ENCODE results near the gene INAFM2.

The INAFM2 gene

DNA sequence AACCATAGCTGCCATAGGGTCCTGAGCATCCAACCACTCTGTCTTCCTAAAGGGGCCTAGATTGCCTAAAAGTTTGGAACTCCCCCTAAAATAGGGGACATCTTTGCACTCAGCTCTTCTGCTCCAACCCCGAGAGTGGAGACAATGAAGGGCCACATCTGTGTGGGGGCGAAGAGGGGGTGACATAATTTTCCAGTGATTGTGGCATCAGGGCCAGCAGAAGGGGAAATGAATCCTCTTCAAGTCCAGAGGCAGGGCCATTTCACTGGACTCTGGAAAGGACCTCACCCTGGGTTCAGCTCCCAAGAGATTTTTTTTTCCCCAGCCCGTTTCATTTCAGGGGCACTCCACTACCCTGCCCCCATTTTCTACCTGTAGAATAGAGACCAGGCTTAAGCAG is 36.0 kb upstream of the INAFM2 start:
- H3K9ac ChIP-seq (ENCODE audit: low read length in 5 of 5): no peak overlapping the region
- peaks cover 2 to 38% (median 18%) of the 10 kb centered on the region in 5 donors for H3K4me1 ChIP-seq (ENCODE audit: control insufficient read depth in 5 of 5, insufficient read depth in 5 of 5, low read length in 5 of 5)
- no peak overlapping the region for H3K27ac ChIP-seq (ENCODE audit: low read depth, low read length)
- peaks cover 11 to 32% (median 24%) of the 10 kb centered on the region in 5 donors for H3K27me3 ChIP-seq (ENCODE audit: control insufficient read depth in 5 of 5, insufficient read depth in 4 of 5, low read length in 5 of 5)
- H3K4me3 ChIP-seq (ENCODE audit: low read depth in 1 of 5, low read length in 5 of 5): no peak overlapping the region
- no peaks in the 10 kb centered on the region for H3K9me3 ChIP-seq (ENCODE audit: control insufficient read depth in 5 of 5, low read length in 5 of 5)
- peaks cover 0 to 31% (median 2%) of the 10 kb centered on the region in 5 donors for H3K36me3 ChIP-seq (ENCODE audit: control insufficient read depth in 5 of 5, insufficient read depth in 5 of 5, low read length in 5 of 5)

DNA sequence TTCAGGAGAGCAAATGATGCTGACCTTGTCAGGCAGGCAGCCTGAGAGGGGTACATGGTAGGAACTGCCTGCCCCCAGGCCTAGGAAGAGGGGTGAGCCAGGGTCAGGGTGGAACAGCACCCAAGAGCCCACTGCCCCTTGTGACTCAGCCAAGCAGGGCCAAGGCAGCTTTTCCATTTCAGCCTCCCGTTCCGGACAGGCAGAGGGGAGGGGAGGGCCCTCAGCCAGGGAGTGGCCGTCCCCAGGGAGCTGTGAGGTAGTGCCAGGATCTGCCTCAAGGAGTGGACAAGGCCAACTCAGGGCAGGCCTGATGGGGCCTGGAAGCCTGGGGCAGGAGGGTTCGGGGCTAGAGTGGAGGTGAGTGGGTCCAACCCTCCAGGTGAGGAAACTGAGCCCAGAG is 35.5 kb upstream of the INAFM2 start:
- Histone ChIP-seq H3K9me3 (ENCODE audit: control insufficient read depth in 5 of 5, low read length in 5 of 5) (no peaks in the 10 kb centered on the region), H3K9ac (ENCODE audit: low read length in 5 of 5) (no peak overlapping the region), H3K4me1 (ENCODE audit: control insufficient read depth in 5 of 5, insufficient read depth in 5 of 5, low read length in 5 of 5) (peaks cover 2 to 34% (median 13%) of the 10 kb centered on the region in 5 donors), H3K4me3 (ENCODE audit: low read depth in 1 of 5, low read length in 5 of 5) (no peak overlapping the region), H3K36me3 (ENCODE audit: control insufficient read depth in 5 of 5, insufficient read depth in 5 of 5, low read length in 5 of 5) (peaks cover 0 to 32% (median 2%) of the 10 kb centered on the region in 5 donors), H3K27me3 (ENCODE audit: control insufficient read depth in 5 of 5, insufficient read depth in 4 of 5, low read length in 5 of 5) (peaks cover 9 to 29% (median 19%) of the 10 kb centered on the region in 5 donors), H3K27ac (ENCODE audit: low read depth, low read length) (no peak overlapping the region)

DNA sequence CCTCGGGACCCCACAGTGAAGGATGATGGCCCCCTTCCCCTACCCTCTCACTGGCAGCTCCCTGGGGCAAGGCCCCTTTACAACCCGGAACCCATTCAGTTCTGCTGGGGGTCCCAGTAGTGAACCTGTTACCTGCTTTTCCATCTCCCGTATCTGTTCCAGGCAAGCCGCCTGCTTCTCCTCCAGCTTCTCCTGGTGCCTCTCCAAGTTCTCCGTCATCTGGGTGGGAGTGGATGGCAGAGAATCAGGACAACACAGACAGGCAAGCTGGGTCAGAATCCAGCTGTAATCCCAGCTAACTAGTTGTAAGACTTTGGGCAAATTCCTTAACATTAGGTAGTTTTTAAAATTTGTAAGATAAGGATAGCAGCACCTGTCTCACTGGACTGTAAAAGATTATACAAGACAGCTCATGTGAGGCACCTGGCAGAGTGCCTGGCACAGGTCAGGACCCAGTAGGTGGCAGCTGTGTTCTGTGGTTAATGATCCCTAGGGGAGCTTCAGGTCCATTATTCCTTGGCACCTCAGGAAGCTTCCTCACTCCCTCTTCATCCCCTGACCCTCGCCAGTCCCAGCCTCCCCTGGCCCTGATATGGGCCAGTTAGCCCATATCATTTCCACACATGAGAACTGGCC is 34.2 kb upstream of the INAFM2 start:
- H3K9ac ChIP-seq (ENCODE audit: low read length in 5 of 5): no peak overlapping the region
- no peaks in the 10 kb centered on the region for H3K9me3 ChIP-seq (ENCODE audit: control insufficient read depth in 5 of 5, low read length in 5 of 5)
- H3K36me3 ChIP-seq (ENCODE audit: control insufficient read depth in 5 of 5, insufficient read depth in 5 of 5, low read length in 5 of 5): peaks cover 0 to 35% (median 2%) of the 10 kb centered on the region in 5 donors
- H3K4me1 ChIP-seq (ENCODE audit: control insufficient read depth in 5 of 5, insufficient read depth in 5 of 5, low read length in 5 of 5): peaks cover 0 to 34% (median 8%) of the 10 kb centered on the region in 5 donors
- H3K4me3 ChIP-seq (ENCODE audit: low read depth in 1 of 5, low read length in 5 of 5): no peak overlapping the region
- peaks cover 4 to 17% (median 11%) of the 10 kb centered on the region in 5 donors for H3K27me3 ChIP-seq (ENCODE audit: control insufficient read depth in 5 of 5, insufficient read depth in 4 of 5, low read length in 5 of 5)
- no peak overlapping the region for H3K27ac ChIP-seq (ENCODE audit: low read depth, low read length)

DNA sequence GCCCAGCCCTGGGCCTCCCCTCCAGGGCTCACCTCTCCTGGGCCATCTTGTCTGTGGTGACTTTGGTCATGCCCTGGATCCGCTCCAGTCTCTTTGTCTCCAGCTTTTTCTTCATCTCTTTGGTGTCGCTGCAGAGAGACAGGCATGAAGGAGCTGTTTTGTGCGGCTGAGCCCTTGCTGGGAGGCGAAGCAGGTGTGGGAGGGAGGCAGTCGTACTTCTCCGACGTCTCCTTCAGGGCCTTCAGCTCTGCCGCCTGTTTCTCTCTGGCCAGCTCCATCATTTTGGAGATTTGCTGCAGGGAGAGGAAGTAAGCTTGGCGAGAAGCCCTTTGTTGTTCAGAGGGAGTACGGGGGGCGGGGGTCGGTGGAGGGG is 33.0 kb upstream of the INAFM2 start:
- Histone ChIP-seq H3K36me3 (ENCODE audit: control insufficient read depth in 5 of 5, insufficient read depth in 5 of 5, low read length in 5 of 5) (peaks cover 0 to 43% (median 2%) of the 10 kb centered on the region in 5 donors), H3K4me3 (ENCODE audit: low read depth in 1 of 5, low read length in 5 of 5) (no peak overlapping the region), H3K27ac (ENCODE audit: low read depth, low read length) (no peak overlapping the region), H3K9me3 (ENCODE audit: control insufficient read depth in 5 of 5, low read length in 5 of 5) (no peaks in the 10 kb centered on the region), H3K9ac (ENCODE audit: low read length in 5 of 5) (no peak overlapping the region), H3K4me1 (ENCODE audit: control insufficient read depth in 5 of 5, insufficient read depth in 5 of 5, low read length in 5 of 5) (peaks cover 0 to 27% (median 8%) of the 10 kb centered on the region in 5 donors), H3K27me3 (ENCODE audit: control insufficient read depth in 5 of 5, insufficient read depth in 4 of 5, low read length in 5 of 5) (peaks cover 4 to 17% (median 12%) of the 10 kb centered on the region in 5 donors)

DNA sequence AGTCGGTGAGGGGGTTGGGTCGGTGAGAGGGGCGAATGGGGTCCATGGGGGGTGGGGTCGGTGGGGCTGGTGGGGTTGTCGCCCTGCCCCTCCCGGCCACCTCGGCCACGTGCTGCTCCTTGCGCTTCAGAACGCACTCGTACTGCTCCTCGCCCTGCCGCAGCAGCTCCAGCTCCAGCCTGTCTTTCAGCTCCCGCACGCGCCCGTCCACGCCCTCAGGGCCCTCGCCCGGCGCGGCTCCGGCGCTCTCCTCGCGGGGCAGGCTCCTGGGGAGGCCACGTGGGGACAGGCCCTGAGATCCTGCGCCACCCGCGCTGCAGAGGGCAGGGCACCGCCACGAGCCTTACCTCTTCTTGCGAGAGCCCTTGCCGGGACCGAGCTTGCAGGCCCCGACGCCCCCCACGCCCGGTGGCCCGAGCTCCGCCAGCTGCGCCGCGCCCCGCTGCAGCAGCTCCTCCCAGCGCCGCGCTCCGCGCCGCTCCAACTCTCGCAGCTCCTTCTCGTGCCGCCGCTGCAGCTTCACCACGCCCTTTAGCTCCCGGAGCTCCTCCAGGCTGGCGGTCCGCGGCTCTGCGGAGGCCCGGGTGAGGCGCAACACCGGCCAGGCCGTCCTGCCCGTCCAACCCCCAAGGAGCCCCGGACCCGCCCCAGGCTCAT is 32.4 kb upstream of the INAFM2 start:
- peaks cover 0 to 48% (median 2%) of the 10 kb centered on the region in 5 donors for H3K36me3 ChIP-seq (ENCODE audit: control insufficient read depth in 5 of 5, insufficient read depth in 5 of 5, low read length in 5 of 5)
- peaks cover 4 to 18% (median 12%) of the 10 kb centered on the region in 5 donors for H3K27me3 ChIP-seq (ENCODE audit: control insufficient read depth in 5 of 5, insufficient read depth in 4 of 5, low read length in 5 of 5)
- no peak overlapping the region for H3K9ac ChIP-seq (ENCODE audit: low read length in 5 of 5)
- H3K4me3 ChIP-seq (ENCODE audit: low read depth in 1 of 5, low read length in 5 of 5): peak overlapping the region in 4 of 5 donors; percentile 32 to 58 (median 41)
- H3K9me3 ChIP-seq (ENCODE audit: control insufficient read depth in 5 of 5, low read length in 5 of 5): no peaks in the 10 kb centered on the region
- peaks cover 0 to 22% (median 8%) of the 10 kb centered on the region in 5 donors for H3K4me1 ChIP-seq (ENCODE audit: control insufficient read depth in 5 of 5, insufficient read depth in 5 of 5, low read length in 5 of 5)
- H3K27ac ChIP-seq (ENCODE audit: low read depth, low read length): no peak overlapping the region

DNA sequence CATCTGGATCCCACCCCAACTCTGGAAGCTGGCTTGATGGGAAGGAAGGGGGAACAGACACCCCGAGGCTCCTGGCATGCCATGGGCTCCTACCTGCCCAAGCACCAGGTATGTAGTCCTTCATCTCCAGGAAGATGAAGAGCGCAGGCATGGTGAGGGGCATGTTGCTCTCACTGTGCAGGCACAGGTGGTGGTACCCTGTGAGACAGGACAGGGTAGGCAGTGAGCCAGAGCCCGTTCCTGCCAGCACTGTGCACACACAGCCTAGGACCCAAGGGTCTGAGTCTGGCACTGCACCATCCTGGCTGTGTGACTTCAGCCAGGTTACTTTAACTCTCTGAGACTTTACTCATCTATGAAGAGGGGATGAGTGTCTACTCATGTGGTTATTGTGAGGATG is 31.2 kb upstream of the INAFM2 start:
- H3K36me3 ChIP-seq (ENCODE audit: control insufficient read depth in 5 of 5, insufficient read depth in 5 of 5, low read length in 5 of 5): peaks cover 0 to 48% (median 2%) of the 10 kb centered on the region in 5 donors
- peaks cover 0 to 18% (median 8%) of the 10 kb centered on the region in 5 donors for H3K27me3 ChIP-seq (ENCODE audit: control insufficient read depth in 5 of 5, insufficient read depth in 4 of 5, low read length in 5 of 5)
- H3K4me1 ChIP-seq (ENCODE audit: control insufficient read depth in 5 of 5, insufficient read depth in 5 of 5, low read length in 5 of 5): peaks cover 0 to 15% (median 8%) of the 10 kb centered on the region in 5 donors
- no peak overlapping the region for H3K27ac ChIP-seq (ENCODE audit: low read depth, low read length)
- H3K9me3 ChIP-seq (ENCODE audit: control insufficient read depth in 5 of 5, low read length in 5 of 5): no peaks in the 10 kb centered on the region
- no peak overlapping the region for H3K9ac ChIP-seq (ENCODE audit: low read length in 5 of 5)
- no peak overlapping the region for H3K4me3 ChIP-seq (ENCODE audit: low read depth in 1 of 5, low read length in 5 of 5)

DNA sequence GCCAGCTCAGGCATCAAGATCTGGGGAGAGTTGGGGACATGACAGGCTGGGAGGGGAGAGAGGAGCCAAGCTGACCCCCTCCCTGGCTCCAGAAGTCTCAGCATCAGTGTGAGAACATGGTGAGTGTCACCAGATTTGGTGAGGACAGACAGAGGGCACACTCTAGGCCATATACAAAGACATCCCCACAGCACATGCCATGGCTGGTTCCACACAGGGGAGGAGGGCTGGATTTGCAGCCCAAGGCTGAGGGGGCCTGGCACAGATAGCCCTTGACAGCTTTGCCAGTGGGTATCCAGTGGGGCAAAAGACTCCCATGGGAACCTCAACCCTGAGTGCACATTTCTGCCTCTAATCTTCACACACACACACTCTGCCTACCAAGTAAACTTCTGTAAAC is 30.5 kb upstream of the INAFM2 start:
- Histone ChIP-seq H3K4me1 (ENCODE audit: control insufficient read depth in 5 of 5, insufficient read depth in 5 of 5, low read length in 5 of 5) (peaks cover 0 to 15% (median 8%) of the 10 kb centered on the region in 5 donors), H3K27ac (ENCODE audit: low read depth, low read length) (no peak overlapping the region), H3K27me3 (ENCODE audit: control insufficient read depth in 5 of 5, insufficient read depth in 4 of 5, low read length in 5 of 5) (peaks cover 0 to 18% (median 8%) of the 10 kb centered on the region in 5 donors), H3K9me3 (ENCODE audit: control insufficient read depth in 5 of 5, low read length in 5 of 5) (no peaks in the 10 kb centered on the region), H3K9ac (ENCODE audit: low read length in 5 of 5) (no peak overlapping the region), H3K36me3 (ENCODE audit: control insufficient read depth in 5 of 5, insufficient read depth in 5 of 5, low read length in 5 of 5) (peaks cover 0 to 55% (median 3%) of the 10 kb centered on the region in 5 donors), H3K4me3 (ENCODE audit: low read depth in 1 of 5, low read length in 5 of 5) (no peak overlapping the region)

DNA sequence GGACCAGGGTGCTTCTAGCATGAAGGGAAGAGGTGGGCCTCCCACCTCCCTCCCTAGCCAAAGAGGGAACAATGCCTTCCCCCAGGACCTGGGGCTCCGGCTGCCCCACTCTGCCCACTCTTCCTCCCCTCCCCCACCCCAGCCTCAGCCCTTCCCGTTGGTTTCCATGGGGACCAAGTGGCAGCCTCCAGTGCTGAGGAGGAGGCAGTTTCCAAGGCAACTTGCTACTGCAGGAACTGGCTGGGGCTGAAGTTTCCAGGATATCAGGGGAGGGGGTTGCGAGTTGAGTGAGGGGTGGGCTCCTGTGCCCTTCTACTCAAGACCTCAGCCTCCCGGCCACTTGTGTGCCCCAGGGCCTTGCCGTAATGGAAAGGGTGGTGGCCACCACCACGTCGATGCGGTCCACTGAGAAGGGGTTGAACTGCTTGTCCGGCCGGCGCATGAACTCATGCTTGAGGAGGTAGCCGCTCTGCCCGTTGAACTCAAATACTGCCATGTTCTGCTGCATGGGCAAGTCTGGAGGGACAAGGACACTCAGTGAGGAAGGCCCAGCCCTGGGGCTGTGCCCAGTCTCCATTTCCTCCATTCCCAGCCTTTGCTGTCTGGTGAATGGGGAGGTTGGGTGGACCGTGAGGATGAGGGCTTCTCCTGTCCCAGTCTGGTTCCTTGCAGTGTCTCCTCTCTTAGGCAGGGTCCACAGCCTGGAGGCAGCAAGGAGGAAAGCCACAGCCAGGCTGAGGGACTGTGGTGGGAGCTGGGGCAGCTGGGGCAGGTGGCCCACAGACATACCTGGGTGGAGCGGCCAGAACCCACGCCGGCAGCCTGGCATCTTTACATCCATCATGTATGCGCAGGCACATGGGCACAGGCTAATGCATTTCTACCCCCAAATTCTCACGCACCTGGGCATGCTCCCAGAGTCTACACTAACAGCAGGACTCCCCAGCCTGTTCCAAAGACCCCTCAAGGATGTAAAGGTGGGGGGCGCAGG is 29.3 kb upstream of the INAFM2 start:
- Histone ChIP-seq H3K9me3 (ENCODE audit: control insufficient read depth in 5 of 5, low read length in 5 of 5) (peaks cover 0 to 5% (median 0%) of the 10 kb centered on the region in 5 donors), H3K27me3 (ENCODE audit: control insufficient read depth in 5 of 5, insufficient read depth in 4 of 5, low read length in 5 of 5) (peaks cover 0 to 18% (median 5%) of the 10 kb centered on the region in 5 donors), H3K4me3 (ENCODE audit: low read depth in 1 of 5, low read length in 5 of 5) (no peak overlapping the region), H3K27ac (ENCODE audit: low read depth, low read length) (no peak overlapping the region), H3K36me3 (ENCODE audit: control insufficient read depth in 5 of 5, insufficient read depth in 5 of 5, low read length in 5 of 5) (peaks cover 0 to 57% (median 3%) of the 10 kb centered on the region in 5 donors), H3K4me1 (ENCODE audit: control insufficient read depth in 5 of 5, insufficient read depth in 5 of 5, low read length in 5 of 5) (peaks cover 2 to 15% (median 8%) of the 10 kb centered on the region in 5 donors), H3K9ac (ENCODE audit: low read length in 5 of 5) (no peak overlapping the region)

DNA sequence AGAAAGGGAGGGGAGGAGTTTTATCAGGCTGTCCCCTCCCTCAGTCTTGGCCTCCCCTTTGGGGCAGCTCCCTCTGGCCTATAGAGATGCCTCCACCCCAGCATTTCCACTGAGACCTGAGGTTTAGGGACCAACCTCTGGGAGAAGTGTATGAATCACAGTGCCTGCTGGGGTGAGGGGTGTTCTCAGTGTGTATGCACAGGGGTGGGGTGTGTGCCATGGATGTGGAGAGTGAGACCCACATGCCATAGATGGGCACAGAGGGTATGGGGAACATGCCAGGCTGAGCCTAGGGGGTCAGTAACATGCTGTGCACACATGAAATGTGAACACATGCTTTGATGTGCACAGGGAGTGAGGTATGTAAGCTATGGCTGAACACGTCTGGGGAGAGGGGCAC is 28.2 kb upstream of the INAFM2 start:
- Histone ChIP-seq H3K9me3 (ENCODE audit: control insufficient read depth in 5 of 5, low read length in 5 of 5) (peaks cover 0 to 9% (median 2%) of the 10 kb centered on the region in 5 donors), H3K9ac (ENCODE audit: low read length in 5 of 5) (no peak overlapping the region), H3K27ac (ENCODE audit: low read depth, low read length) (no peak overlapping the region), H3K36me3 (ENCODE audit: control insufficient read depth in 5 of 5, insufficient read depth in 5 of 5, low read length in 5 of 5) (peaks cover 0 to 49% (median 3%) of the 10 kb centered on the region in 5 donors), H3K4me1 (ENCODE audit: control insufficient read depth in 5 of 5, insufficient read depth in 5 of 5, low read length in 5 of 5) (peaks cover 2 to 15% (median 8%) of the 10 kb centered on the region in 5 donors), H3K4me3 (ENCODE audit: low read depth in 1 of 5, low read length in 5 of 5) (no peak overlapping the region), H3K27me3 (ENCODE audit: control insufficient read depth in 5 of 5, insufficient read depth in 4 of 5, low read length in 5 of 5) (peaks cover 0 to 18% (median 3%) of the 10 kb centered on the region in 5 donors)

Measured in subcutaneous abdominal adipose tissue (tissue), 5 donors.